GM03348 (cell line): Measurements from ENCODE around the gene LTBP2.
A peak's percentile ranks its signal among the peaks of the same experiment; 100 is the strongest.

Experiments used
- DNase-seq: peaks from one replicate; pipeline ENCODE4 v3.0.0; 2012; ENCODE audit warnings: low spot score

Gene LTBP2

DNA sequence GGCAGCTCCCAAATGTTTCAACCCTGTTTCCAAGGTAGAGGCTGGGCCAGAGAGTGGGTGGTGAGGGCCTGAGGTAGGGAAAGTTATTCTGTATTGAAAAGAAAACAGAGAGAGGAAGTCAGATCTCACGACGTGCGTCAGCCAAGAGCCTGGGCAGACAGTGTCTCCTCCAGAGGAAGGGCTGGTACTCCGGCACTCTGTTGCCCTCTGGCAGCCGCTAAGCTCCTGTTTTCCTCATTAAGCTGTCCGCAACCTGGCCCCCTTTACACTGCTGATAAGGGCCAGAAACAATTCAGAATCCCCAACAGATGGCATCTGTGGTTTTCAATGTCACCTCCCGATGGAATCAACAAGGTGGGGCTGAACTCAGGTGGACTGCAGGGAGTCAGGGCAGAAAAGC lies 26.0 kb upstream of the LTBP2 start:
- no peak for DNase-seq

DNA sequence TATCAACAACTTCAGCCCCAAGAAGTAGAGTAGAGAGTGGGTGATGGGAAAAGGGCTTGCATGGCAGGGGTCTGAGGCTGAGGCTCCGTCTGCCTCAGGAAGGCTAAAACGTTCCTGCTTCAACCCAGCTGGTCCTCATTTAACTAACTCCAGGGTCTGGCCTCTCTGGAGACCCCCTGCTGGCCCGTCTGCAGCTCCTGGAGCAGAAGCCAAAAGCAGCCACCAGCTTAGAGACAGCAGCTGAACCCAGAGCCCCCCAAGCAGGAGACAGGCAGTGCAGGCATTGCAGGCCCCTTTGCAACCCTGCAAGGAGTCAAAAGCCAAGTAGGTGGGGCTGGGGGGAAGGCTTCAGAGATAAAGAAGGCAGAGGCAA lies 25.1 kb upstream of the LTBP2 start:
- no peak for DNase-seq

DNA sequence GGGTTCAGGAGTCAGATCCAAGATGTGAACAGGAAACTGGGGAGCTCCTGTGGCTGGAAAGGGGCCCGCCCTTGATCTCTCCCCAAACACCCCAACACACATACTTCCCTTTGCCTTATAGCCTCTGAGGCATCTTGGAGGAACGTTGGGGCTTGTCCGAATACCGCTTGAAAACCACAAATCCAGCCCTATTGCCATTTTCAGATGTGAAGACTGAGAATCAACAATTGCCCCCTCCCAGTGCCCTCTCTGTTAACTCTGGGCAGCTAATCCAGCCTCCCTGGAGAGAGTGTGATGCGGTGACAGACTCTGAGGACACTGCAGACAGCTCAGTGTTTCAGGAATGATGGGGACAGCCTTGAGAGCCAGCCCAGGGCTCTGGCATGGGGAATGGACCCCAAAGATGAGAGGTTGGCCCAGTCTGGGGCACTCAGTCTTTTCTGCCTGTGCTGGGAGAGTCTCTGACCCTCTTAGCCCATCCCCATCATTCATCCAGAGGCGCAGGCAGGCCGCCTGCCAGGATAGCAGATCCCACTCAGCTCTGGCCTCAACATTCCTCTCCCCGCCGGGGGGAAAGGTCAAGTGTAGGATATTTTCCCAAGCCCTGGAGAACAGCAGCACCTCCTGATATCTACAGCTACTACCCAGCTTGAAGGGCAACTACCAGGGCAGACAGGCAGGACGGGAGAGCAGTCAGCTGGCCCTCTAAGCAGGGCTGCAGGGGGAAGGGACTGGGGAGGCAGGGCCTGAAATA lies 24.6 kb upstream of the LTBP2 start:
- no peak for DNase-seq

DNA sequence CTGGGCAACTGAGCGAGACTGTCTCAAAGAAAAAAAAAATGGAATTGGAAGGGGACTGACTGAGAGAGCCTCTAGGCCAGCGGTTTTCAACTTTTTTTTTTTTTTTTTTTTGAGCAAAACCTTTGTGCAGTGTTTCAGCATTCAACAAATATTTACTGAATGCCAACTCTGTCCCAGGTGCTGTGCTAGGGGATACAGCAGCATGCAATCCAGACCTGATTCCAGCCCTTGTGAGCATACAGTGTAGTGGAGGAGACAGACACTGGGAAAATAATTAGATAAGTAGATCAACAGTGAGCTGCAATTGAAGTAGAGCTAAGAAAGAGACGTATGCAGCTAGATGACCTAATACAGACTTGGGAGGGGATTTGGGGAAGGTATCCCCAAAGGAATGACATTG lies 23.8 kb upstream of the LTBP2 start:
- DNase-seq: no peak

DNA sequence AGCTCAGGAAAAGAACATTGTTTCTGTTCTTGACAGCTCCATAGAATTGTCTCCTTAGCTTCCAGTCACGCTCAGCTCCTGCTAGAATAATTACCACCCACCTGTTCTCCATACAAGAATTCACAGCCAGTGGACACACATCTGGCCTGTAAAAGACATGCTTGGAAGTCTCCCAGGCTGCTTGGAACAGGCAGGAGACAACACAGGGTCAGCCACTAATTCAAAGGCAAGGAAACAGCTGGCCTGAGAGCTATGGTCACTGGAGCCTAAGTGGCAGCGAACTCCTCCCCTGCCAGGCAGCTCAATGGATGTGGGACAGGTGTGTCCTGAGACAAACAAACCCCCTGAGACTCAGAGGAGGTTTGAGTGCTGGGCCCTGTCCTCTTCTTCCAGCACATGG lies 22.9 kb upstream of the LTBP2 start:
- no peak for DNase-seq

DNA sequence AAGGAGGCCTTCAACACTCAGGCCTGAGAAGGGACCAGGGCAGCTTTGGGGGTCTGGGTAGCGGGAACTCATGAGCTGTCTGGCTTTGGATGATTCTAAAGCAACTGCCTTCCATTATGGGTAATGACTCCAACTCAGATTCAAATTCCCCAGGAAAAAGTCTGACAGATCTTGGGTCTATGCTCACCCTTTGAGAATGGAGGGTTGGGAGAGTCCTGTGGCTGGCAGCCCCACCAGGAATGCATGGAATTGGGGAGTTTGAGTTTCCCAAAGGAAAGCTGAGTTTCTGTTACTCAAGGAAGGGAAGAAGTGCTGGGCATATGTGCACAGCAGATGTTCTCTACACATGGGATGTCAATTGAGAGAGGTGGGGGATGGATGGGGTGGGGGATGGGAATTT lies 22.4 kb upstream of the LTBP2 start:
- DNase-seq: peak; percentile 65

DNA sequence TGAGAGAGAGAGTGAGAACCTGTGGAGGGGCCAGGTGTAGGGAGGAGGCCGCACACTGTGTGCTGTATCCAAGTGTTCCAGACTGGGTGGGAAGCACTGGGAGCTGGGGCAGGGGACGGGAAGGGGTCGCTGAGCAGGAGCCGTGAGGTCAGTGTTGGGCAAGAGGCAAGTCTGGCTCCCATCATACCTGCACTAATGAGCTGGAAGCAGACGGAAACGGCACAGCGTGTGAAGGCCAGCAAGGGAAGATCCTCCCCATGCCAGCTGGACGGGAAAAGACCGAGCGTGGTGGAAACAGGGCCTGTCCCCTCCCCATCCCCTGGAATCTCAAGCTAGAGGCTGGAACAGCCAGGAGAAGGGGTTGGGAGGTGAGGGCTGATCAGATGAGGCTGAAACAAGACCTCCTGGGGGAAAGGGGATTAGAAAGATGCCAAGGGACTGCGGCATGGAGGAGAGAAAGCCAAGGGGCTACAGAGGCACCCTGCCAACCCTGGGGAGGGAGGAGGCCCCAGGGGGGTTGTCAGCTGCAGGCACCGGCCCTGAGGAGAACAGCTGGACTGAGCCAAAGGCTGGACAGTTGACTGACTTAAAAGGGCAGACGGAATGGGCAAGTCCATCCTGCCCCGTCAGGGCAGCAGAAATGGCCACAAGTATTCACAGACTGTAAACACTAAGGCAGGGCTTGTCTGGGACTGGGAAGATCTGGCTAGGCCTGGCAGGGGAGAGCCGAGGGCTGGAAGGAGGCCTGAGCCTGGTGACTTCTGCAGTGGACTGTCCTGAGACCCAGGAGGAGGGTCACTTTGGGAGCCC lies 19.0 kb upstream of the LTBP2 start:
- no peak for DNase-seq

DNA sequence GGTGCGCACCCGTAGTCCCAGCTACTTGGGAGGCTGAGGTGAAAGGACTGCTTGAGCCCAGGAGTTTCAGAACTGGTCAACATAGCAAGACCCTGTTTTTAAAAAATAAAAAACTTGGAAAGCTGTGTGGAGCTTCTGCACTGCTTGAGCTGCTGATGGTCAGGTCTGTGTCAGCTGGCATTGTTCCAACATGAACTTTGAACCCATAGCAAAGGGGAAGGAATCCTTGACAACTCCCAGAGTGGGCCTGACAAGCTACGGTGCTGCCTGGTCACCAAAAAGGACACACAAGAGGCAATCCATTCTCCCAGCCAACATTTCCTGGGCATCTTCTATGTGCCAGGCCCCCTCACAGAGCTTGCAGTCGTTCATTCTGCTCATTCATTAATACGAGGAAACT lies 16.4 kb upstream of the LTBP2 start:
- no peak for DNase-seq

DNA sequence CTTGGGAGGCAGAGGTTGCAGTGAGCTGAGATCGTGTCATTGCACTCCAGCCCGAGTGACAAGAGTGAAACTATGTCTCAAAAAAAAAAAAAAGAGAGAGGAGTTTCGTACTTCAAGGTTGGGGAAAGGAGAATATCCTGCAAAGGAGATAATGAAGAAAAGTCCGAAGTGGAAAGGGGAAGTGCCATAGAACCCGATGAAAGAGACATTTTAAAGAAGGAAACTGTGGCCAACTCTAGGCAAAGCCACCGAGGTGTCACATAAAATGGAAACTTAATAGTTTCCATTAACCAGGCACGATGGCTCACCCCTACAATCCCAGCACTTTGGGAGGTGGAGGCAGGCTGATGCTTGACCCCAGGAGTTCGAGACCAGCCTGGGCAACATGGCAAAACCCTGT lies 15.0 kb upstream of the LTBP2 start:
- no peak for DNase-seq

DNA sequence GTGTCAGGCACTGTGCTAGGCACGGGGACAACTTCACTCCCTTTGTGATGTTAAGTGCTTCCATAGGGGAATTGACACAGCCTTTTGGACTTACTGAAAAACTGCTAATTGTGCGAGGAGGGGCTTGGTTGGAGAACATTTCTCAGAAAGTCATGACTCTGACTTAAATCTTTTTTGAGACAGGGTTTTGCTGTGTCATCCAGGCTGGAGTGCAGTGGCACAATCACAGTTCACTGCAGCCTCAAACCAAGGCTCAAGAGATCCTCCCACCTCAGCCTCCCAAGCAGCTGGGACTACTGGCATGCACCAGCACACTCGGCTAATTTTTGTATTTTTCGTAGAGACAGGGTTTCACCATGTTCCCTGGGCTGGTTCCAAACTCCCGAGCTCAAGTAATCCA lies 10.2 kb upstream of the LTBP2 start:
- no peak for DNase-seq

DNA sequence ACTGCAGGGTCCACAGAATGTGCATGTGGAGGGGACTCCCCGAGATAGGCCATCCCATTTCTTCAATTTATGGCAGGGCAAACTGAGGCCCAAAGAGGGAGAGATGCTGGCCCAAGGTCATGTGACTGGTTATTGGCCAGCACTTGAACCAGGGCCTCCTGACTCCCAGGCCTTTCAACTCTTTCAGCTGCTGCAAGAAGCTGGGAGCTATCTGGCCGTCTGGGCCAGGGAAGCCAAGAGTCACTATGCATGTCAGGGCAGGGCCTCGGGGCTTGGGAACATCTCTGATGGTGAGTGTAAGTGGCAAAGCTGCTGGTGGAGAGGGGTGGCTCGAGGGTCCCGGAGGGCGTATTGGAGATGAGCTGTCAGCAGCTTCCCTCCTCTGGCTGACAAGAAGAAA lies 9.5 kb upstream of the LTBP2 start:
- no peak for DNase-seq

DNA sequence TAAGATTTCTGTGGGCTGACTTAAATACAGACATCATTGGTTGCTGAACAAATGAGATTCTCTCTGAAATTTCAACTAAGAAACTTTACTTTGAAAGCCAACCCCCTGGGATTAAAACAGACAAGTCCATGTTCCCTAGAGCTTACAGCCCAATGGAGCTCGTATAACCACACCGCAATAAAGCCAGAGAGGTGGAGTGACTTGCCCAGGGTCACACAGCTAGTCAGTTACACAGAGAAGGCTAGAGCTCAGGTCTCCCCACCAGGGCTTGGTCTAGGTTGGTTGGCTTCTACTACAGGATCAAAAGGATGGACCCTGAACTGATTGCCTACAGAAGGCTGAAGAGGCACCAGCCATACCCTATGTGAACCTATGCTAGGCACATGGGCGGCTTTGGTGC lies 8.9 kb upstream of the LTBP2 start:
- DNase-seq: no peak

DNA sequence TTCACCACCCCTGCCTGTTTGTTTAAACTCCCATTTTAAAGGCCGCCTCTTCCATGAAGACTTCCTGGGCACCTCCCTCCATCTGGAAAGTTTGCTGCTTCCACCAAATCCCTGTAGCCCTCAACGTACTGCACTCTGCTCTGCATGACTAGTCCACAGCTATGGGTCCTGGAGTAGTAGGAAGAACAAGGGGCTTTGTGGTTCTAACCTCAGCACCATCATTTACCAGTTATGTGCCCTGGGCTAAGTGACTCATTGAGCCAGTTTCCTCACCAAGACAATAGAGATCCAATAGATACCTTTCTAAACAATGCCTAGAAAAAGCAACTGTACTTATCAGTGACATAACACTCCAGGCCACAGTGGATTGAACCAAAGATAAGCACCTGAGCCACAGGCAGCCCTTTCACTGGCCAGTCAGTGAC lies 8.5 kb upstream of the LTBP2 start:
- peak; percentile 78 for DNase-seq

DNA sequence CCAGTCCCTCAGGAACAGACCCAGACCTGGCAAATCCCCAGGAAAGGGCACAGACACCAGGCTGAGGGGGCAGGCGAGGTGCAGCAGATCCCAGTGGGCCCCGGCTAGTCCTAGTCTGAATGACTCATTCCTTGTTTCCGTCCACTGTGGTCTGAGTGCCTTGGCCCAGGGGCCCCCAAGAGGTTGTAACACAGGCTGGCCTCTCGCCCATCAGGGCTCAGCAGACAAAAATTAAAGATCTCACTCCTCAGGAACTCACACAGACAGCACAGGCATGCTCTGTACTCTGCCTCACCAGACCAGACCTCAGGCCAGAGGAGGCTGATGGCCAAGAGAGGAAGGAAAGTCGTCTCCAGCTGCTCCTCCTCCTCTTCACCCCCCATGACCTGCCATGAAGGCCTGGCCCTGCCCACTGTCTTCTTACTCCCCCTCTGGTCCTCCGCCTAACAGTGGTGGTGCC lies 7.7 kb upstream of the LTBP2 start:
- peak; percentile 93 for DNase-seq

DNA sequence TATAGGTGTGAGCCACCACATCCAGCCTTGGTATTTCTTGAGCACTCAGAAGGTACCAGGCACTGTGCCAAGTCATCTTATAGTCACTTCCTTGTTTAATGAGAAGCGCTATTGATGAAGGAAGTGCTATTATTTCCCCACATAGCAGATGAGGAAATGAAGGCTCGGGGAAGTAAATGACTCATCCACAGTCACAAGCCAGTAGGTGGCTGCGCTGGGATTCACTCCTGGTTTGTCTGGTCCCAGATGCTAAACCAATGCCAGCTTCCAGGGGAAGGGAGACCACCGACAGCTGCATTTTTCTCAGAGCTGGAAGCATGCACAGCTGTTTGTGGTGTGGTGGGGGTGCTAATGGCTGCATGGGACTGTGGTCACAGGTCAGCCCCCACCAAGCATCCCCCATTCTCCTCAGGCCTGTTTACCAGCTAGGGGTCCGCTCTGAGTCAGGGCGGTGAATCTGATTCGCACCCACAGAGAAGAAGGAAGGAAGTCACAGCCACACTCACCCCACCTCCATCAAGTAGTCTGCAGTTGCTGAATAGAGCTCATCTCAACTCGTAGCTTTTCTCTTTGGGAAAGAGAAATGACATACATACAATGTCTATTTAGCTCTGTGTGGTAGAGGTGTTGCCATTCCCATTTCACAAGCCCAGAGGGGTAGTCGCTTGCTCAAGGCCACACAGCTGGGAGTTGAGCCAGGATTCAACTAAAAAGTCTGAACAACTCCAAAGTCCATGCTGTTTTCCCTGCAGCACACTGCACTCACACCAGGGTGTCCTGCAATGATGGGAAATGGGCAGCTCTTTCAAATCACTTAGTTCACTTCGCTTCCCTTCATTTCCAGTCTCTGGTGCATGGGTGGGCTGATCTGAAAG lies 6.3 kb upstream of the LTBP2 start:
- no peak for DNase-seq

DNA sequence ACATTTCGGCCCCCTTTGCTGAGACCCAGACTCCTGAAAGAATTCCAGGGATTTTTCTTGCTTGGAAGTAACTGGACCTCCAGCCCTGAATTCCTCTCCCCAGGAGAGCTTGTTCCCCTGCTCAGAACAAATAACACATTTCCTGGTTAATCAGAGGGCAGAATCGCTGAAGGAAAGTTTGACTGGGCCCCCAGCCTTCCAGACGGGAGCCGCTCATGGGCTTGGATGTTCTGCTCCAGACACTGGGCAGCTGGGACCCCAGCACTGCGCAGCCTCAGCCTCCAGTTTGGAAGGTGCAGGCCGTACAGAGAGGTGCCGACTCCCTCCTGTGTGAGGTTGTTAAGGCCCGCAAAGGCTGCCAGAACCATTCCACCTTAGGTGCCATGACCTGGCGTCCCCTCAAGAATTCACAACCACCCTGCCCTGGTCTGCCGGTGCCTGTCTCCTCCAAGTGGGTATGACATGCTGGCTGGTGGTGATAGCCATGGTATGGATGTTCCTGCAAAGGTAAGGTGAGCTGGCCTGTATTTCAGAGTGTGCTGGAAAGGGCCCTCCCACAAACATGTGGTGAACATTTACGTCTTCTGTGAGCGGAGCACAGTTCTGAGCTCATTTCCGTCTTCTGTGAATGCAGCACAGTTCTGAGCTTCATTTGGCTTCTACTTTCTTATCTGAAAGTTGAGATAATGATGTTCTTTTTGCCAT lies 5.1 kb upstream of the LTBP2 start:
- no peak for DNase-seq

DNA sequence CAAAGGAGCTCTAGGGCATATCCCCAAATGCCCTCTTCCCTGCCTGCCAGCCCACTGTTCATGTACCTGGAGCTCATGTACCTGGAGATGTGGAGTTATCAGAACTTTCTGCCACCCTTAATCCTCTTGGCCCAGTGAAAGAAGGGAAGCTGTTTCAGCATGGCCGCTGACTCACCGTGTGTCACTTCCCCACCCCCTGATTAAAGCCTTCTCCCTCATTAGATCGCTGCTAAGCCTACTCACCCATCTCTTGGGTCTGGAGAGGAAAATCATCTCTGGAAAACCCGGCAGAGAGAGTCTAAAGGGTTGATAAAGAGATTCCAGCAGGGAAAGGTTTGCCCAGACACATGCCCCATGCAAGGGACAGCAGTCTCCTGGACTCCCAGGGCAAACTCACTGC lies 4.5 kb upstream of the LTBP2 start:
- peak; percentile 73 for DNase-seq

DNA sequence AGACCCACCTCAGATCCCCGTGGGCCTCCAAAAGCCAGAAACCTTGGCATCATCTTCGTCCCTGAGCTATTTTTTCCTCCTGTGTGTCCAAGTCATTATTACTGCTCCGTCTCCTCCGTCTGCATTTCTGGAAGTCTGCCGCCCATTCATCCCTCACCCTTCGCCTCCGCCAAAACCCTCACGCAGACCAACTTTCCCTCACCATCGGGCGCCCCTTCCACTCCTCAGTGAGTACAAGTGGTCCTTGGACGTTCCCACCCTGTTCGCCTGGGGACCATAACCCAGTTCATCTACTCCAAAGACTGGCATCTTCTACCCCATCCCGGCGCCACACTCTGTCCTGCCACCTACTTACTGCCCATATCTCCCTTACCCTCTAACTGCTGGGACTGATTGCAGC lies 3.7 kb upstream of the LTBP2 start:
- no peak for DNase-seq

DNA sequence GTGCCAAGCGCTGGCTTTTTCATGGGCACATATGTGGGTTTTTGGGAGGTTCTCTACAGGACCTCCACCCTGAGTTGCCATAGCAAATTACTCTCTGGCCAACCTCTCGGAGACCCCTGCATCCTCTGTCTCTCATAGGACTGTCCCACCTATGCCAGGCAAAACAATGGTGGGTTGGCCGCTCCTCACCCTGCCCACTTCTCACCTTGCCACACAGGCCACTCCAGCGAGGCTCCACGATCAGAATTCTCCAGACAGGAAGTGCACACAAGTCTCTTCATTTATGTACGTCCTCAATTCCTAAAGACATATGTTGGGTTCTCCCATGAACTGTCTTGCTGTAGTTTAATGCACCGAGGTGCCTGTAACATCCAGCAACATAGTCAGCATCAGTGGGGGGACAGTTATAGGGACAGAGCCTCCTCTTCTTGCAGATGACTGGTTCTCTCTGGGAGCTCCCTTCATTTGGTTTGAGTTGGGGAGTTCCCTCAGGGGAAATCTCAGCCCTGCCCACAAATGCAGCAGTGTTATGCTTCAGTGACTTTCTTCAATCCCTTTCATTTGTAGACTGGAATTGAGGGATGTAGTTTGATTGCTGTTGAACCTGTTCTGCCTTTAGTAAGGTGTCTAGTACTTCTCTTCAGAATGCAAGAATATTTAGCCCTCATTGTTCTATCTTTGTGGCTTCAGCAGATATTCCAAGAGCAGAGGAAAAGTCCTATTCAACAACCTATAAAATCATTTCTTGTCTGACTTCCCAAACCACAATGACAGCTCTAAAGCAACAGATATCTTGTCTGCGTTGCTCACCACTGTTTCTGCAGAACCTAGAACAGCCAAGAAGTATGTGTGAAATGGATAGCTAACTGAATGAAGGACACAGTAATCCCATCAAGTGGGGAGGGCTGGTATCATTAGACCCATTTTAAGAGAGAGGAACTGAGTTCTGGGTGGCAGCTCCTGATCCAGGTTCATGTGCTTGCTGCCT lies 2.8 kb upstream of the LTBP2 start:
- DNase-seq: no peak

DNA sequence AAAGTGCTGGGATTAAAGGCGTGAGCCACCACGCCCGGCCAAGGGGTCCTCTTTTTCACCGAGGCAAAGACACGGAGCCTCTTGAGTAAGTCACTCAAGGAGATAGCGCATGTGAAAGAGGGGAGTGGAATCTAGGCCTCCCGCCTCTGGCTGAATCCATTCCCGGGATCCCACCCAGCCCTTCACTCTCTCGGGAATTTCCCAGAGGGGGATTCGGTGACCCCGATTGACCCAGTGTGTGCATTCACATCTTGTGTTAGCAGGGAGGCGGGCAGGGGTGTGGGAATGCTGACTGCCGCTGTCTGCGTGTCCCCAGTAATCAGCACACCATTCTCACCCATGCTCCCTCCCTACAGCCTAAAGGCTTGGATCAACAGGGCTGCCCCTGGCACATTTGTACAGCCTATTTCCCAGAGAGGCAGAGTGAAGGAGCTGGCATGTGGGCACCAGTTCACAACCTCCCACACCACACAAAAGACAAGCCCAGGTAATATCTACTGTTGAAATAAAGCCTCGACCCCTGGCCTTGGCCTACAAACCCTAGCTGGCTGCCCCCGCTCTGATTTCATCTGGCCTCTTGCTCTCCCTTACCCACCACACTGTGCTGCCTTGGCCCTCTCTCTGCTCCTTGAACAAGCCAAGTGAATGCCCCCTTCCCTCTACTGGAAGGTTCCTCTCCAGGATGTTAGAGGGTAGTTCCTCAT lies 1.3 kb upstream of the LTBP2 start:
- DNase-seq: no peak
